Ascending aorta (tissue), 2 donors: ENCODE measurements around the gene MPP7. TPM values are rescaled to one million over a fixed set of nuclear protein-coding genes. Genes with fewer than 3 reads are reported as not detected.
"Not testable (repeated sequence)": the region's sequence is repeated elsewhere in the genome, so short reads cannot be mapped to it uniquely, and the experiment has no call there.

Experiments
- DNase-seq, 2 donors: peaks; one replicate each; pipeline ENCODE4 v3.0.0-alpha.2; 2019; ENCODE audit warnings: low spot score in 2 of 2
- H3K27ac ChIP-seq, 2 donors: fragments of 200-600 bp; sonication (generic); one replicate each; pipeline ENCODE4 v1.5.1; 2016 to 2017; ENCODE audit warnings: mild to moderate bottlenecking in 1 of 2
- H3K27me3 ChIP-seq: fragments of 200-600 bp; sonication (generic); one replicate; pipeline ENCODE4 v1.5.1; 2017
- H3K36me3 ChIP-seq, 2 donors: fragments of 200-600 bp; sonication (generic); one replicate each; pipeline ENCODE4 v1.5.1; 2016
- H3K4me1 ChIP-seq, 2 donors: fragments of 200-600 bp; sonication (generic); one replicate each; pipeline ENCODE4 v1.5.1; 2016 to 2017; ENCODE audit warnings: mild to moderate bottlenecking in 1 of 2
- H3K4me3 ChIP-seq, 2 donors: fragments of 200-600 bp; sonication (generic); one replicate each; pipeline ENCODE4 v1.5.1; 2016 to 2017; ENCODE audit warnings: mild to moderate bottlenecking in 1 of 2
- H3K9me3 ChIP-seq, 2 donors: fragments of 200-600 bp; sonication (generic); one replicate each; pipeline ENCODE4 v1.5.1; 2016
- intact Hi-C: fragments of 100-400 bp; cut with DNase I; formaldehyde crosslinking; loops from one replicate; pipeline ENCODE4 v1.15.1; 2023
- total RNA-seq: library from RNA; depleted of rRNA; stranded (reverse); fragments of >200 nt; gene quantifications from one replicate; pipeline ENCODE4 v1.1.0, GENCODE V29; 2016
- TF ChIP-seq, protein P1 (sequence below), 3 experiments: fragments of 200-600 bp in 2 of 3; fragments of 450-650 bp in 1 of 3; sonication (generic) in 2 of 3; IDR thresholded peaks; one replicate each; pipeline ENCODE4 v1.5.1; 2016 to 2019; ENCODE audit warnings: antibody characterized with exemption in 3 of 3, mild to moderate bottlenecking in 1 of 3, moderate library complexity in 1 of 3

The MPP7 gene
- total RNA-seq, 1 donor from 2014 or later, result 43.9 TPM

DNA sequence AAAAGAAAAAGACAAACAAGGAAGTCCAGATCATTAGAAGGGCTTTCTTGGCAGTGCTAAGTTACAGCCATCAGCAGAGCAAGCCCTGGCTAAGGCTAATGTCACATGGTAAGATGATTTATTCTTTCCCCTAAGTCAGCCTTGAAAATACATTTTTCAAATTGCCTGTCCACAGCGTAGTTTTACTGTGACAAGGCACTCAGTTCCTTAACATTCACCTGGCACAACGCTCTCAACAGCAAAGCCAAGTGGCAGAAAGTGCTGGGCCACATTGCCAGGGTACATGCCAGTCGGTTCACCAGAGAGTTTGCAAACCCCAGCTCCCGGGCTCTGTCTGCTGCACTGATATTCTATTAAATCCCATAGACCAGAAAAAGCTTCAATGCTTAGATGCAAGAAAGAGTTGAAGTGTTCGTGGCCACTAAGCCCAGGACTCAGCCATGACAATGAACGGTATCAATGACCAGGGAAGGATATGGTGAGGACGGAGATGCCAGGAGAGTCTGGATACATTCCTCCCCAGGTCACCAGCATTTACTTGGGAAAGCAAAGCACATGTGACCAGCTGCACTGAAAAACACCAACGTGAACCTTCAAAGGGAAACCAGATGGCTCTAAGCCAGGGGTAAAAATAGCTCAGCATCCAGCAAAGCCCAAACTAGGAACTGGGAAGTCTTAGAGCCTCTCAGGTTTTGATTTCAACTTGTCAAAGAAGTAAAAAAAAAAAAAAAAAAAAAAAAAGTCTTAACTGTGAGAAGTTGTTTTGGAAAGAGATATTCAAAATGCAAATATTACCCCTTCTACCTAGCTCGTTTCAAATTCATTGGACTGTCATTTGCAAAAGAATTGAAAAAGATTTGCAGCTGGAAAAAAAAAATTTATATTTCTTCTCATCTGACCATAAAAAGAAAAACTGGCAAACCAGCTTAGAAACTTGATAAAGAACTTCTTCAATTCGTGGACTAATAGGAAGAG lies 23.9 kb upstream of the MPP7 start:
- Histone ChIP-seq H3K36me3 (no peaks in the 10 kb centered on the region), H3K9me3 (no peaks in the 10 kb centered on the region), H3K4me1 (peaks cover 0 to 17% of the 10 kb centered on the region in 2 donors), H3K27ac (peak overlapping the region; percentile 73 to 86), H3K4me3 (peak overlapping the region in 1 of 2 donors; percentile 25), H3K27me3 (no peaks in the 10 kb centered on the region)
- intact Hi-C loops, result loop anchor here (1.0 to 2.0 kb wide), 4 partner anchors 24 to 74 kb away; partner anchors contain the start of gene MPP7
- TF ChIP-seq, protein P1, sequence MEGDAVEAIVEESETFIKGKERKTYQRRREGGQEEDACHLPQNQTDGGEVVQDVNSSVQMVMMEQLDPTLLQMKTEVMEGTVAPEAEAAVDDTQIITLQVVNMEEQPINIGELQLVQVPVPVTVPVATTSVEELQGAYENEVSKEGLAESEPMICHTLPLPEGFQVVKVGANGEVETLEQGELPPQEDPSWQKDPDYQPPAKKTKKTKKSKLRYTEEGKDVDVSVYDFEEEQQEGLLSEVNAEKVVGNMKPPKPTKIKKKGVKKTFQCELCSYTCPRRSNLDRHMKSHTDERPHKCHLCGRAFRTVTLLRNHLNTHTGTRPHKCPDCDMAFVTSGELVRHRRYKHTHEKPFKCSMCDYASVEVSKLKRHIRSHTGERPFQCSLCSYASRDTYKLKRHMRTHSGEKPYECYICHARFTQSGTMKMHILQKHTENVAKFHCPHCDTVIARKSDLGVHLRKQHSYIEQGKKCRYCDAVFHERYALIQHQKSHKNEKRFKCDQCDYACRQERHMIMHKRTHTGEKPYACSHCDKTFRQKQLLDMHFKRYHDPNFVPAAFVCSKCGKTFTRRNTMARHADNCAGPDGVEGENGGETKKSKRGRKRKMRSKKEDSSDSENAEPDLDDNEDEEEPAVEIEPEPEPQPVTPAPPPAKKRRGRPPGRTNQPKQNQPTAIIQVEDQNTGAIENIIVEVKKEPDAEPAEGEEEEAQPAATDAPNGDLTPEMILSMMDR (IDR thresholded peaks at IDR 0.05), result no peak
- peak; percentile 46 to 89 for DNase-seq

DNA sequence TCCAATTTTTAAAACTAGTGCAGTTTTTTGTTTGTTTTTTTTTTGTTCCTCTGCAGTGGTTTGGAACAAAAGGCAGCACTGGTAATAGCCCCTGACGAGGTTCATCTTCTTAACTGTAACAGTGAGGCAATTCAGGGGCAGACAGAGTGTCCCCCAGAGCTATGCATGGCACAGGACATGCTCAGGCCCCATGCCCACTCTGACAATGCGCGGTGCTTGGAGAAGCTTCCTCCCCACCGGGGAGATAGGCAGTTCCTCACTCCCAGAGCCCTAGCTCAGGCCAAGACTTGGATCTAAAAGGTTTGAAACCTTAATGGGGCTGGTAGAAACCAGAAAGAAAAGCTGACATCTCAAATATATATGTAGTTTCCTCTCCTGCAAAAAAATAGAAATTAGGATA lies 17.9 kb upstream of the MPP7 start:
- intact Hi-C loops, result no loop called here
- Histone ChIP-seq H3K4me3 (no peak overlapping the region), H3K36me3 (no peaks in the 10 kb centered on the region), H3K27ac (no peak overlapping the region), H3K27me3 (no peaks in the 10 kb centered on the region), H3K4me1 (no peaks in the 10 kb centered on the region), H3K9me3 (no peaks in the 10 kb centered on the region)
- TF ChIP-seq, protein P1 (IDR thresholded peaks at IDR 0.05), result no peak
- no peak for DNase-seq

DNA sequence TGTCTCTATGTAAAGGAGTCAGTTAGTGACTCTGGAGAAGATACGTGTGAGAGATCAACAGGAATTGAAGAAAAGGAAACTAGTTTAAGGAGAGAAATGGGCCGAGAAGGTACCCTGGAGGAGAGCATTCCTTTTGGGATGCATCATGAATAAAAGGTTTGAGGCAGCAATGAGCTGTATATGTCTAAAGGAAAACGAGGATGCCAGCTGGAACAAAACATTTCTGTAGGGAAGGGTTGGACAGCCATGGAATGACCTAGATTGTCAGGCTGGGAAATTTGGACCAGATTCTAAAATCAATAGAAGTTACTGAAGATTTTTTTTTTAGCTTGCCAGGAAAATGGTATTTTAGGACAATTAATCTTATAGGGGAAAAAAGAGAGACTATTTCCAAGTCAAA lies 17.2 kb upstream of the MPP7 start:
- no peaks in the 10 kb centered on the region for H3K27me3 ChIP-seq
- intact Hi-C loops, result no loop called here
- TF ChIP-seq, protein P1 (IDR thresholded peaks at IDR 0.05), result no peak
- H3K4me3 ChIP-seq, result no peak overlapping the region
- DNase-seq, result no peak
- H3K27ac ChIP-seq, result no peak overlapping the region
- no peaks in the 10 kb centered on the region for H3K36me3 ChIP-seq
- no peaks in the 10 kb centered on the region for H3K4me1 ChIP-seq
- no peaks in the 10 kb centered on the region for H3K9me3 ChIP-seq

DNA sequence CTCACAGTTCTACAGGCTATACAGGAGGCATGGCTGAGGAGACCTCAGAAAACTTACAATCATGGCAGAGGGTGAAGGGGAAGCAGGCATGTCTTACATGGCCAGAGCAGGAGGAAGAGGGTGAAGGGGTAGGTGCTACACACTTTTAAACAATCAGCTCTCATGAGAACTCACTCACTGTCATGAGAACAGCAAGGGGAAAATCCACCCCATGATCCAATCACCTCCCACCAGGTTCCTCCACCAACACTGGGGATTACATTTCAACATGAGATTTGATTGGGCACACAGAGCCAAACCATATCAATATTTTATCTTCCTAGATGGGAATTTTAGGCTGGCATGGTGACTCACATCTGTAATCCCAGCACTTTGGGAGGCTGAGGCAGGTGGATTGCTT lies 16.2 kb upstream of the MPP7 start:
- H3K4me3 ChIP-seq, H3K36me3 ChIP-seq, H3K9me3 ChIP-seq, intact Hi-C loops, H3K4me1 ChIP-seq, DNase-seq, H3K27me3 ChIP-seq, H3K27ac ChIP-seq: not testable (repeated sequence)

DNA sequence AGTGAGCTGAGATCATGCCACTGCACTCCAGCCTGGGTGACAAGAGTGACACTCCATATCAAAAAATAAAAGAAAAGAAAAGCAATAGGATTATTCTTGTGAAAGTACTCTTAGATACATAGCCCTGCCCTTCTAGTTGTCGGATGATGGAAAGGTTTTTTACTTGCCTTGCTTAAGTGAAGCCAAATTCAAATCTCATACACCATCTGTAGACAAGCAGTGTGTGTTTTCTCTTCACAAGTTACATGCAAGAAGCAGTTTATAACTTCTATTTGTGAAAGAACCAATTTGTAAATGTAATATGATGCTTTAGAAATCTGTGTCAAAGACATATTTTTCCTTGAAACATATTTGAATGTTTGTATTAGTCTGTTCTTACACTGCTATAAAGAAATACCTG lies 15.8 kb upstream of the MPP7 start:
- no peaks in the 10 kb centered on the region for H3K27me3 ChIP-seq
- no peak overlapping the region for H3K27ac ChIP-seq
- TF ChIP-seq, protein P1 (IDR thresholded peaks at IDR 0.05), result no peak
- intact Hi-C loops, result no loop called here
- no peak for DNase-seq
- no peaks in the 10 kb centered on the region for H3K36me3 ChIP-seq
- H3K9me3 ChIP-seq, result no peaks in the 10 kb centered on the region
- H3K4me3 ChIP-seq, result no peak overlapping the region
- no peaks in the 10 kb centered on the region for H3K4me1 ChIP-seq

DNA sequence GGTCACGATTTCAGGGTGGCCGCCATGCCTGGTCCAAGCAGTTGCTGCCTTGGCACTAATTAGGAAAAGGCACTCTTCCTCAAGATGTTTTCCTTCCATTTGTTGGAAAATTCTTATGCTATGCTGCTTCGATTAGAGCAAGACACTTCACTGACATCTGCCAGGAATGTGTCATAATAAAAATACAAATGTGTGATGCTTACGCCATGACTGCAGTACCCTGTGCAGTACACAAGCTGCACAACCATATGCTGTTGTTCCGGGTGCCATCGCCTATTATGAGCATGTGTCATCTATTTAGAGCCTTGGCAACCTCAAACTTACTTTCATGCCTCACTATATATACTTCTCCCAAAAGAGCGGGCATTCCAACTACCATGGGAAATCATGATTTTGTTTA lies 14.9 kb upstream of the MPP7 start:
- no peaks in the 10 kb centered on the region for H3K4me1 ChIP-seq
- H3K27me3 ChIP-seq, result no peaks in the 10 kb centered on the region
- no peaks in the 10 kb centered on the region for H3K9me3 ChIP-seq
- no peak for DNase-seq
- intact Hi-C loops, result no loop called here
- H3K4me3 ChIP-seq, result no peak overlapping the region
- H3K36me3 ChIP-seq, result no peaks in the 10 kb centered on the region
- H3K27ac ChIP-seq, result no peak overlapping the region
- TF ChIP-seq, protein P1 (IDR thresholded peaks at IDR 0.05), result no peak
